ENCODE measurements around the gene NPHP1. TPM values are rescaled to one million over a fixed set of nuclear protein-coding genes. Genes with fewer than 3 reads are reported as not detected.

NPHP1 gene
- total and polyA plus RNA-seq, 2 of the 8 experiments (the other 6 are each of a cell fraction or from before 2014, with no cell fraction given), result 1.4 to 2.8 TPM

- CTCF ChIA-PET (ENCODE audit: partially characterized antibody), result interaction anchor here (0.6 to 3.5 kb wide), 3 partner anchors 10 to 38 kb away, joined by 3 to 30 read pairs (median 3); partner anchors contain the start of gene NPHP1
Measured at GRCh38 chr2:110167326-110168000, 37.4 kb downstream of the NPHP1 start.

More at GRCh38 chr2:110167326-110168000, 37.4 kb downstream of the NPHP1 start:
- Histone ChIP-seq H3K18ac (ENCODE audit: extremely low read depth, low read length) (0 out of 2 replicates have a peak overlapping the region, but pooled peaks have one; percentile 3), H3K4ac (replicated peaks; ENCODE audit: insufficient read length, low read depth, low read length) (no peak overlapping the region), H3K27me3 (replicated peaks in 1 of 4; ENCODE audit: control insufficient read depth in 3 of 4, extremely low read depth in 1 of 4, insufficient read depth in 3 of 4, low read length in 3 of 4) (no peaks in the 10 kb centered on the region; a peak in 1 of 7 replicates), H3K79me2 (ENCODE audit: control insufficient read depth in 1 of 2, insufficient read depth in 2 of 2, low read length in 2 of 2) (no peaks in the 10 kb centered on the region), H2BK15ac (ENCODE audit: low read length) (no peak overlapping the region), H3K9ac (replicated peaks in 1 of 4; ENCODE audit: extremely low read depth in 1 of 4, low read depth in 3 of 4, low read length in 3 of 4) (no peak overlapping the region), H4K91ac (replicated peaks; ENCODE audit: insufficient read length, low read length) (no peak overlapping the region), H3K79me1 (ENCODE audit: low read depth, low read length) (no peaks in the 10 kb centered on the region), H3K56ac (replicated peaks; ENCODE audit: insufficient read length, low read depth, low read length) (no peak overlapping the region), H3K27ac (ENCODE audit: low read depth, low read length) (no peak overlapping the region), H3K23me2 (ENCODE audit: low read depth, low read length) (no peaks in the 10 kb centered on the region), H3K9me3 (ENCODE audit: insufficient read depth in 2 of 2, low read depth in 1 of 2, low read length in 1 of 2) (no peaks in the 10 kb centered on the region), H3K4me3 (ENCODE audit: extremely low read depth in 1 of 4, insufficient read depth in 2 of 4, low read depth in 3 of 4, low read length in 4 of 4) (peak overlapping the region in 2 of 4 experiments; percentile 0 to 9; a peak in 2 of 8 replicates), H4K8ac (ENCODE audit: extremely low read depth, insufficient read depth, low read length) (no peak overlapping the region), H3K23ac (ENCODE audit: insufficient read length) (no peak overlapping the region), H2BK120ac (replicated peaks; ENCODE audit: low read depth, low read length) (no peak overlapping the region), H2AK5ac (ENCODE audit: low read depth, low read length) (no peak overlapping the region), H2BK20ac (ENCODE audit: low read length) (no peak overlapping the region), H2BK5ac (ENCODE audit: low read depth, low read length) (no peak overlapping the region), H3K36me3 (ENCODE audit: control insufficient read depth in 2 of 4, insufficient read depth in 4 of 4, low read length in 3 of 4) (no peaks in the 10 kb centered on the region), H2AFZ (ENCODE audit: low read length) (peak overlapping the region; percentile 71; the same call in 1 of the 2 replicates), H3K14ac (ENCODE audit: insufficient read length) (no peak overlapping the region), H2BK12ac (ENCODE audit: low read depth, low read length) (no peak overlapping the region), H3K4me2 (ENCODE audit: insufficient read depth in 1 of 2, low read depth in 2 of 2, low read length in 2 of 2) (peak overlapping the region; percentile 47 to 53; a peak in 3 of 4 replicates), H4K5ac (ENCODE audit: insufficient read length, low read depth, low read length) (no peak overlapping the region), H3K4me1 (replicated peaks in 1 of 4; ENCODE audit: control insufficient read depth in 3 of 4, insufficient read depth in 4 of 4, low read length in 3 of 4) (peaks cover 3 to 13% (median 7%) of the 10 kb centered on the region in 4 experiments; a peak in 6 of 7 replicates), H4K20me1 (replicated peaks in 1 of 2; ENCODE audit: control insufficient read depth in 1 of 2, insufficient read depth in 2 of 2, low read length in 2 of 2) (no peaks in the 10 kb centered on the region)
- POLR2A ChIA-PET (ENCODE audit: partially characterized antibody), result interaction anchor here (1.3 to 1.4 kb wide), 2 partner anchors 10 to 38 kb away, joined by 3 to 4 read pairs; no protein-coding TSS in a partner anchor
- FAIRE-seq (peak; percentile 13), DNase-seq (ENCODE audit: low read depth in 1 of 2, low spot score in 2 of 2) (peak in 1 of 2 experiments; percentile 27)
- 60% methylated on average over 5 of the region's 5 CpGs; no CpG with 5 or more reads in 1 of the 2 experiments for WGBS, 2 experiments (ENCODE audit: extremely low coverage in 1 of 2, insufficient coverage in 1 of 2, insufficient read length in 1 of 2, insufficient replicate concordance in 2 of 2, low coverage in 1 of 2, low lambda C conversion rate in 2 of 2, missing lambda C conversion rate in 1 of 2)
- TF ChIP-seq SUZ12 (IDR thresholded peaks at IDR 0.05; ENCODE audit: low read length) (no peak), ATF3 (IDR thresholded peaks at IDR 0.05; ENCODE audit: insufficient read depth, low read depth, low read length) (no peak), KDM5A (IDR thresholded peaks at IDR 0.05; ENCODE audit: low read length) (no peak), MAX (IDR thresholded peaks at IDR 0.05) (no peak), JUND (IDR thresholded peaks at IDR 0.05; ENCODE audit: low read length) (no peak), FOSL1 (IDR thresholded peaks at IDR 0.05; ENCODE audit: insufficient read depth, low read depth, low read length) (no peak), KDM1A (IDR thresholded peaks at IDR 0.05; ENCODE audit: borderline replicate concordance, low read length) (no peak), RXRA (IDR thresholded peaks at IDR 0.05; ENCODE audit: insufficient read depth, low read depth, low read length) (no peak)
